Fibroblast of lung (primary cell): ENCODE data around the gene FXYD1.

Experiments
- CTCF ChIP-seq, 2 donors: IDR thresholded peaks in 1 of 2; conservative IDR thresholded peaks in 1 of 2; 1 replicate in 1 of 2; 2 replicates in 1 of 2; pipeline ENCODE4 v1.5.1; 2011 to 2012; ENCODE audit warnings: low read length in 2 of 2, control low read depth in 1 of 2, inconsistent platforms in 1 of 2, low read depth in 1 of 2, mild to moderate bottlenecking in 1 of 2
- EZH2 ChIP-seq: IDR thresholded peaks from 2 replicates; pipeline ENCODE4 v1.5.1; 2012; ENCODE audit warnings: low read length, control low read depth, mild to moderate bottlenecking; ENCODE audit errors: missing control alignments

GRCh38 chr19:35117116-35117515 lies 21.5 kb upstream of the FXYD1 start:
- TF ChIP-seq EZH2, result no peak
- TF ChIP-seq CTCF (conservative IDR thresholded peaks at IDR 0.05 in 1 of 2, IDR thresholded peaks at IDR 0.05 in 1 of 2; ENCODE audit: low read depth in 1 of 2, low read length in 2 of 2), result no peak
